Measurements from ENCODE around the gene SLC17A2. TPM values are rescaled to one million over a fixed set of nuclear protein-coding genes. Genes with fewer than 3 reads are reported as not detected.

SLC17A2 gene
- total and polyA plus RNA-seq, 2 donors (not counting 1 experiment from before 2014, with no cell fraction given) = not detected

DNA sequence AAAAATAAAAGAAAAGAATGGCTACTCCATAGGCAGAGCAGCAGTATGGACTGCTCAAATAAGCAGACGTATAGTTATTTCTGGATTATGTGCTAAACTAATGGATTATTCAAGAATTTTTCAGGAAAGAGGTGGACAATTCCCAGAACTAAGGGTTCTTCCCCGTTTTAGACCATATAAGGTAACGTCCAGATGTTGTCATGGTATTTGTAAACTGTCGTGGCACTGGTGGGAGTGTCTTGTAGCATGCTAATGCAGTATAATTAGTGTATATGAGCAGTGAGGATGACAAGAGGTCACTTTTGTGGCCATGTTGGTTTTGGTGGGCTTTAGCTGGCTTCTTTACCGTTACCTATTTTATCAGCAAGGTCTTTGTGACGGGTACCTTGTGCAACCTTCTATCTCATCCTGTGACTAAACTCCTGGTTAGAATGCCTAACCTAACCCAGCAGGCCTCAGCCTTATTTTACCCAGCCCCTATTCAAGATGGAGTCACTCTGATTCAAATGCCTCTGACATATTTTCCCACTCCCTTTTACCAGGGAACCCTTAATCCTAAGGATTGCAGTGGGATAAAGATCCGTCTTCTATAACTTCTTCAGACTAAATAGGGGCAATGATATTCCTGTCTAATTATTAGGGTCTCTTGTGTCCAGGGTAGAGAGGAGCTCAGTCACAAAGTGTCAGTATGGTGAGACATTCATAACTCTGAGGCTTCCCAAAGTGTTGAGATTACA is 21.0 kb upstream of the SLC17A2 start:
- Mint-ChIP-seq H3K9me3 (ENCODE audit: insufficient read depth) (no peaks in the 10 kb centered on the region), H3K4me1 (peaks cover 4% of the 10 kb centered on the region), H3K27me3 (no peaks in the 10 kb centered on the region), H3K4me3 (no peak overlapping the region), H3K27ac (no peak overlapping the region)
- Histone ChIP-seq H3K9ac (ENCODE audit: low read length) (no peak overlapping the region), H3K4me2 (replicated peaks; ENCODE audit: low read depth, low read length, poor library complexity, severe bottlenecking) (no peak overlapping the region), H2AFZ (ENCODE audit: insufficient read depth, low read depth, low read length, poor library complexity, severe bottlenecking) (no peak overlapping the region), H3K27ac (ENCODE audit: low read length in 2 of 2) (no peak overlapping the region), H3K79me2 (ENCODE audit: control insufficient read depth, insufficient read depth, low read length) (no peaks in the 10 kb centered on the region), H3K4me1 (ENCODE audit: control insufficient read depth in 2 of 2, insufficient read depth in 2 of 2, low read length in 2 of 2) (no peaks in the 10 kb centered on the region), H3K4me3 (ENCODE audit: control extremely low read depth in 1 of 5, extremely low read depth in 1 of 5, insufficient read depth in 1 of 5, low read depth in 2 of 5, low read length in 4 of 5) (no peak overlapping the region), H3K9me3 (ENCODE audit: control extremely low read depth in 1 of 3, control insufficient read depth in 2 of 3, insufficient read depth in 1 of 3, low read length in 2 of 3) (no peaks in the 10 kb centered on the region), H3K27me3 (replicated peaks in 1 of 4; ENCODE audit: control extremely low read depth in 1 of 4, control insufficient read depth in 3 of 4, insufficient read depth in 4 of 4, low read length in 3 of 4) (no peaks in the 10 kb centered on the region), H3K36me3 (replicated peaks in 1 of 2; ENCODE audit: control extremely low read depth in 1 of 2, control insufficient read depth in 1 of 2, extremely low read depth in 1 of 2, insufficient read depth in 2 of 2, low read length in 1 of 2) (no peaks in the 10 kb centered on the region), H4K20me1 (ENCODE audit: control insufficient read depth, insufficient read depth, low read length, poor library complexity, severe bottlenecking) (no peaks in the 10 kb centered on the region)
- DNase-seq (no peak), ATAC-seq (ENCODE audit: low read depth) (no peak)
- POLR2A ChIA-PET = no interaction called here
- TF ChIP-seq, protein P1, sequence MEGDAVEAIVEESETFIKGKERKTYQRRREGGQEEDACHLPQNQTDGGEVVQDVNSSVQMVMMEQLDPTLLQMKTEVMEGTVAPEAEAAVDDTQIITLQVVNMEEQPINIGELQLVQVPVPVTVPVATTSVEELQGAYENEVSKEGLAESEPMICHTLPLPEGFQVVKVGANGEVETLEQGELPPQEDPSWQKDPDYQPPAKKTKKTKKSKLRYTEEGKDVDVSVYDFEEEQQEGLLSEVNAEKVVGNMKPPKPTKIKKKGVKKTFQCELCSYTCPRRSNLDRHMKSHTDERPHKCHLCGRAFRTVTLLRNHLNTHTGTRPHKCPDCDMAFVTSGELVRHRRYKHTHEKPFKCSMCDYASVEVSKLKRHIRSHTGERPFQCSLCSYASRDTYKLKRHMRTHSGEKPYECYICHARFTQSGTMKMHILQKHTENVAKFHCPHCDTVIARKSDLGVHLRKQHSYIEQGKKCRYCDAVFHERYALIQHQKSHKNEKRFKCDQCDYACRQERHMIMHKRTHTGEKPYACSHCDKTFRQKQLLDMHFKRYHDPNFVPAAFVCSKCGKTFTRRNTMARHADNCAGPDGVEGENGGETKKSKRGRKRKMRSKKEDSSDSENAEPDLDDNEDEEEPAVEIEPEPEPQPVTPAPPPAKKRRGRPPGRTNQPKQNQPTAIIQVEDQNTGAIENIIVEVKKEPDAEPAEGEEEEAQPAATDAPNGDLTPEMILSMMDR (IDR thresholded peaks at IDR 0.05) = no peak
- no peak for TF ChIP-seq EZH2 (IDR thresholded peaks at IDR 0.05; ENCODE audit: borderline replicate concordance, insufficient read depth, low read depth, low read length, poor library complexity, severe bottlenecking)
- intact Hi-C loops (cut with micrococcal nuclease) = no loop called here
- 90% methylated on average over 5 of the region's 7 CpGs for WGBS (ENCODE audit: insufficient coverage)
- CTCF ChIA-PET = no interaction called here

DNA sequence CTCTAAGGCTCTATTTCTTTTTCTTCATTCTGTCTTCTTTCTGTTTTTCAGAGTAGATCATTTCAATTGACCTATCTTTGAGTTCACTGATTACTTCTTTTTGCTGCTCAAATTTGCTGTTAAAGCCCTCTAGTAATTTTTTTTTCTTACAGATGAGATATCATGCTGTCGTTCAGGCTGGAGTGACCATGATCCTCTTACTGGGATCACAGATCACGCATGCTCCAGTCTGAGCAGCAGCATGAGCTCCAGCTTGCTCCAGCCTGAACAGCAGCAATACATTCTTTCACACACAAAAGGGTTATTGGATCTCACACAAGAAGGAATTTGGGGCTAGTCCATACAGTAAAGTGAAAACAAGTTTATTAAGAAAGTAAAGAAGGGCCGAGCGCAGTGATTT is 19.8 kb upstream of the SLC17A2 start:
- Histone ChIP-seq H3K4me3 (ENCODE audit: control extremely low read depth in 1 of 5, extremely low read depth in 1 of 5, insufficient read depth in 1 of 5, low read depth in 2 of 5, low read length in 4 of 5) (no peak overlapping the region), H3K9me3 (ENCODE audit: control extremely low read depth in 1 of 3, control insufficient read depth in 2 of 3, insufficient read depth in 1 of 3, low read length in 2 of 3) (peaks cover 0 to 7% (median 4%) of the 10 kb centered on the region in 3 donors), H3K4me2 (replicated peaks; ENCODE audit: low read depth, low read length, poor library complexity, severe bottlenecking) (no peak overlapping the region), H3K4me1 (ENCODE audit: control insufficient read depth in 2 of 2, insufficient read depth in 2 of 2, low read length in 2 of 2) (no peaks in the 10 kb centered on the region), H3K79me2 (ENCODE audit: control insufficient read depth, insufficient read depth, low read length) (no peaks in the 10 kb centered on the region), H4K20me1 (ENCODE audit: control insufficient read depth, insufficient read depth, low read length, poor library complexity, severe bottlenecking) (no peaks in the 10 kb centered on the region), H3K9ac (ENCODE audit: low read length) (no peak overlapping the region), H2AFZ (ENCODE audit: insufficient read depth, low read depth, low read length, poor library complexity, severe bottlenecking) (no peak overlapping the region), H3K36me3 (replicated peaks in 1 of 2; ENCODE audit: control extremely low read depth in 1 of 2, control insufficient read depth in 1 of 2, extremely low read depth in 1 of 2, insufficient read depth in 2 of 2, low read length in 1 of 2) (no peaks in the 10 kb centered on the region), H3K27ac (ENCODE audit: low read length in 2 of 2) (no peak overlapping the region), H3K27me3 (replicated peaks in 1 of 4; ENCODE audit: control extremely low read depth in 1 of 4, control insufficient read depth in 3 of 4, insufficient read depth in 4 of 4, low read length in 3 of 4) (no peaks in the 10 kb centered on the region)
- ATAC-seq (ENCODE audit: low read depth) (no peak), DNase-seq (no peak)
- Mint-ChIP-seq H3K27ac (no peak overlapping the region), H3K4me1 (peaks cover 8% of the 10 kb centered on the region), H3K4me3 (no peak overlapping the region), H3K9me3 (ENCODE audit: insufficient read depth) (peaks cover 4% of the 10 kb centered on the region), H3K27me3 (no peaks in the 10 kb centered on the region)
- CTCF ChIA-PET = no interaction called here
- POLR2A ChIA-PET = no interaction called here
- intact Hi-C loops (cut with micrococcal nuclease) = no loop called here
- WGBS (ENCODE audit: insufficient coverage) = 100% methylated on average over 4 of the region's 4 CpGs
- TF ChIP-seq, protein P1 (IDR thresholded peaks at IDR 0.05) = no peak
- TF ChIP-seq EZH2 (IDR thresholded peaks at IDR 0.05; ENCODE audit: borderline replicate concordance, insufficient read depth, low read depth, low read length, poor library complexity, severe bottlenecking) = no peak
